Keratinocyte (primary cell): ENCODE results near the gene KRTAP4-6. TPM values are rescaled to one million over a fixed set of nuclear protein-coding genes. Genes with fewer than 3 reads are reported as not detected.

Source experiments
- DNase-seq: peaks from one replicate; pipeline ENCODE4 v3.0.0-alpha.2; 2011; ENCODE audit warnings: low read depth, missing footprints, low spot score
- FAIRE-seq: peaks from 2 replicates; lab custom pipeline; 2011; peaks lifted over from hg19 to GRCh38; lab: Jason Lieb, UNC
- H2AFZ ChIP-seq: 2 replicates; pipeline ENCODE4 v1.6.0; 2012; ENCODE audit warnings: low read length, control low read depth, inconsistent platforms; ENCODE audit not compliant: control insufficient read depth
- H3K27ac ChIP-seq: 2 replicates; pipeline ENCODE4 v1.5.1; 2011; ENCODE audit warnings: low read length; ENCODE audit not compliant: control insufficient read depth, insufficient read depth
- H3K27me3 ChIP-seq: 3 replicates; pipeline ENCODE4 v1.6.0; 2011; ENCODE audit warnings: low read length; ENCODE audit not compliant: control insufficient read depth, insufficient read depth; ENCODE audit errors: extremely low read depth
- H3K36me3 ChIP-seq, 2 experiments: 2 replicates in 1 of 2; 3 replicates in 1 of 2; pipeline ENCODE4 v1.5.1; 2011; ENCODE audit warnings: low read length in 2 of 2, mild to moderate bottlenecking in 1 of 2; ENCODE audit not compliant: control insufficient read depth in 2 of 2, insufficient read depth in 2 of 2; ENCODE audit errors: extremely low read depth in 1 of 2
- H3K4me1 ChIP-seq: 3 replicates; pipeline ENCODE4 v1.5.1; 2011; ENCODE audit warnings: low read length; ENCODE audit not compliant: control insufficient read depth, insufficient read depth; ENCODE audit errors: extremely low read depth
- H3K4me2 ChIP-seq: 3 replicates; pipeline ENCODE4 v1.6.0; 2011; ENCODE audit warnings: low read depth, low read length; ENCODE audit not compliant: control insufficient read depth, insufficient read depth; ENCODE audit errors: extremely low read depth
- H3K4me3 ChIP-seq, 3 experiments: fragments of 200-600 bp in 1 of 3; sonication (generic) in 1 of 3; 2 replicates in 2 of 3; 3 replicates in 1 of 3; pipeline ENCODE4 v1.5.1; 2011 to 2016; ENCODE audit warnings: low read length in 3 of 3, mild to moderate bottlenecking in 3 of 3, control low read depth in 2 of 3, inconsistent platforms in 1 of 3, low read depth in 1 of 3, mixed read lengths in 1 of 3, mixed run types in 1 of 3, moderate library complexity in 1 of 3; ENCODE audit not compliant: control insufficient read depth in 2 of 3, insufficient read depth in 2 of 3; ENCODE audit errors: extremely low read depth in 1 of 3
- H3K79me2 ChIP-seq: 2 replicates; pipeline ENCODE4 v1.6.0; 2012; ENCODE audit warnings: low read length; ENCODE audit not compliant: control insufficient read depth, insufficient read depth
- H3K9ac ChIP-seq: 3 replicates; pipeline ENCODE4 v1.6.0; 2011; ENCODE audit warnings: low read length; ENCODE audit not compliant: control insufficient read depth, insufficient read depth; ENCODE audit errors: extremely low read depth
- H3K9me1 ChIP-seq: 3 replicates; pipeline ENCODE4 v1.6.0; 2011; ENCODE audit warnings: low read length; ENCODE audit not compliant: control insufficient read depth, insufficient read depth; ENCODE audit errors: extremely low read depth
- H3K9me3 ChIP-seq: 2 replicates; pipeline ENCODE4 v1.5.1; 2012; ENCODE audit warnings: low read depth, low read length; ENCODE audit not compliant: control insufficient read depth
- H4K20me1 ChIP-seq: 3 replicates; pipeline ENCODE4 v1.6.0; 2011; ENCODE audit warnings: low read length; ENCODE audit not compliant: control insufficient read depth, insufficient read depth; ENCODE audit errors: extremely low read depth
- EZH2 ChIP-seq: IDR thresholded peaks from one replicate; pipeline ENCODE4 v1.6.1; 2012; ENCODE audit warnings: inconsistent platforms, mild to moderate bottlenecking, low read length, moderate library complexity
- dilution Hi-C: fragments of 300-500 bp; cut with MboI; formaldehyde crosslinking; loops from one replicate; pipeline ENCODE4 v1.7.0; 2020; ENCODE audit warnings: low sequenced_read_pairs; ENCODE audit not compliant: extremely low pct_ligation_motif_present
- polyA plus RNA-seq, 5 experiments: library from polyadenylated mRNA; depleted of rRNA in 3 of 5; stranded (reverse) in 3 of 5; stranded (forward) in 1 of 5; unstranded in 1 of 5; fragments of >200 nt; gene quantifications; 1 replicate in 1 of 5; 2 replicates in 3 of 5; 3 replicates in 1 of 5; pipeline versions ENCODE4 v1.2.1 to v1.2.3, GENCODE V29; 2011 to 2012; ENCODE audit warnings: missing spikeins in 2 of 5, low read depth in 1 of 5, low replicate concordance in 1 of 5
- TF ChIP-seq, protein P1 (sequence below), 3 experiments: IDR thresholded peaks in 1 of 3; conservative IDR thresholded peaks in 1 of 3; optimal IDR thresholded peaks in 1 of 3; 2 replicates in 2 of 3; 3 replicates in 1 of 3; pipeline versions ENCODE3 to v1.5.1; 2011; ENCODE audit warnings: low read length in 3 of 3, mild to moderate bottlenecking in 3 of 3, moderate library complexity in 2 of 3, control low read depth in 1 of 3, inconsistent platforms in 1 of 3; ENCODE audit not compliant: insufficient read depth in 2 of 3; ENCODE audit errors: extremely low read depth in 1 of 3

The KRTAP4-6 gene
- polyA plus RNA-seq, 1 donor (not counting 4 experiments of a cell fraction or from before 2014, with no cell fraction given) = not detected

DNA sequence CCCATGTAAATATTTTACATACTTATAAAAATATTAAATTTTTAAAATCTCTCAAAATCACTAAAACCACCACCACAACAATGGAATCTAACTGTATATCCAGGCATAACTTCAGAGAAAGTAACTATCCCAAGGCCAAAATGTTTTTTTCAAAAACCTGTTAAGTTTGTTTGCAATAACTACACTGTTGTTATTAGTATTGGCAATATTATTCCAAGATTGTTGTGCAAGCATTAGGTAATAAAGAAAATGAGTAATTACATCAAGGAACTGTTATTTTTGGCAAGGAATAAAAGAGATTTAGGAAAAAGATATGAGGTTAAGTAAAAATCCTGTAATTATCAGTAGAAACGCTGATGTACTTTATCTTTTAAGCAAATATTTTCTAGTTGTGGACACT lies 13.0 kb downstream of the KRTAP4-6 start:
- FAIRE-seq (no peak), DNase-seq (no peak)
- no peaks in the 10 kb centered on the region for H3K79me2 ChIP-seq
- H3K4me3 ChIP-seq = no peak overlapping the region
- no peaks in the 10 kb centered on the region for H3K36me3 ChIP-seq
- H3K9ac ChIP-seq = no peak overlapping the region
- TF ChIP-seq, protein P1, sequence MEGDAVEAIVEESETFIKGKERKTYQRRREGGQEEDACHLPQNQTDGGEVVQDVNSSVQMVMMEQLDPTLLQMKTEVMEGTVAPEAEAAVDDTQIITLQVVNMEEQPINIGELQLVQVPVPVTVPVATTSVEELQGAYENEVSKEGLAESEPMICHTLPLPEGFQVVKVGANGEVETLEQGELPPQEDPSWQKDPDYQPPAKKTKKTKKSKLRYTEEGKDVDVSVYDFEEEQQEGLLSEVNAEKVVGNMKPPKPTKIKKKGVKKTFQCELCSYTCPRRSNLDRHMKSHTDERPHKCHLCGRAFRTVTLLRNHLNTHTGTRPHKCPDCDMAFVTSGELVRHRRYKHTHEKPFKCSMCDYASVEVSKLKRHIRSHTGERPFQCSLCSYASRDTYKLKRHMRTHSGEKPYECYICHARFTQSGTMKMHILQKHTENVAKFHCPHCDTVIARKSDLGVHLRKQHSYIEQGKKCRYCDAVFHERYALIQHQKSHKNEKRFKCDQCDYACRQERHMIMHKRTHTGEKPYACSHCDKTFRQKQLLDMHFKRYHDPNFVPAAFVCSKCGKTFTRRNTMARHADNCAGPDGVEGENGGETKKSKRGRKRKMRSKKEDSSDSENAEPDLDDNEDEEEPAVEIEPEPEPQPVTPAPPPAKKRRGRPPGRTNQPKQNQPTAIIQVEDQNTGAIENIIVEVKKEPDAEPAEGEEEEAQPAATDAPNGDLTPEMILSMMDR (optimal IDR thresholded peaks at IDR 0.05 in 1 of 3, IDR thresholded peaks at IDR 0.05 in 1 of 3, conservative IDR thresholded peaks at IDR 0.05 in 1 of 3; ENCODE audit: extremely low read depth in 1 of 3, insufficient read depth in 2 of 3, low read length in 3 of 3) = no peak
- TF ChIP-seq EZH2 = no peak
- no peak overlapping the region for H2AFZ ChIP-seq
- dilution Hi-C loops = no loop called here
- no peaks in the 10 kb centered on the region for H3K9me1 ChIP-seq
- H3K27me3 ChIP-seq = no peaks in the 10 kb centered on the region
- H3K4me2 ChIP-seq = no peak overlapping the region
- no peaks in the 10 kb centered on the region for H4K20me1 ChIP-seq
- no peak overlapping the region for H3K27ac ChIP-seq
- peaks cover 19% of the 10 kb centered on the region for H3K4me1 ChIP-seq
- H3K9me3 ChIP-seq = no peaks in the 10 kb centered on the region

DNA sequence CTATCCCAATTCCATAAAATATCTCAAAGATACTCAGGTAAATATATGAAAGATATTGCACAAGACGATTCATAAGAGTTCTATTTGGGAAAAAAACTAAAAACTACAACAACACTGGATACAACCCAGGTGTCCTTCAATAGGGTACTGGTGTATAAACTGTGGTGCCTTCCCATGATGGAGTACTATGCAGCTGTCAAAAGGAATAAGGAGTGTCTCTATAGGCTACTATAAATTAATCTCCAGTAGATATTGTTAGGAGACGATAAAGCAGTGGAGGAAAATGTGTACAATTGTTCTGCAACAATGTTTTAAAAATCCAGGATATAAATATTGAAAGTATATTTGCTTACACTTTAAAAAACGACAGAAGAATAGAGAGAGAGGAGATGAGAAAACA lies 13.9 kb downstream of the KRTAP4-6 start:
- Histone ChIP-seq H3K36me3 (no peaks in the 10 kb centered on the region), H3K27ac (no peak overlapping the region), H3K9ac (no peak overlapping the region), H3K4me2 (no peak overlapping the region), H4K20me1 (no peaks in the 10 kb centered on the region), H3K9me3 (no peaks in the 10 kb centered on the region), H3K4me1 (peaks cover 10% of the 10 kb centered on the region), H2AFZ (no peak overlapping the region), H3K79me2 (no peaks in the 10 kb centered on the region), H3K4me3 (no peak overlapping the region), H3K27me3 (no peaks in the 10 kb centered on the region), H3K9me1 (no peaks in the 10 kb centered on the region)
- dilution Hi-C loops = no loop called here
- FAIRE-seq = no peak
- DNase-seq = no peak
- no peak for TF ChIP-seq EZH2
- TF ChIP-seq, protein P1 (optimal IDR thresholded peaks at IDR 0.05 in 1 of 3, IDR thresholded peaks at IDR 0.05 in 1 of 3, conservative IDR thresholded peaks at IDR 0.05 in 1 of 3; ENCODE audit: extremely low read depth in 1 of 3, insufficient read depth in 2 of 3, low read length in 3 of 3) = no peak
